ENCODE measurements around the gene TTLL11.
"Not testable (repeated sequence)": the region's sequence is repeated elsewhere in the genome, so short reads cannot be mapped to it uniquely, and the experiment has no call there.

TTLL11 gene

DNA sequence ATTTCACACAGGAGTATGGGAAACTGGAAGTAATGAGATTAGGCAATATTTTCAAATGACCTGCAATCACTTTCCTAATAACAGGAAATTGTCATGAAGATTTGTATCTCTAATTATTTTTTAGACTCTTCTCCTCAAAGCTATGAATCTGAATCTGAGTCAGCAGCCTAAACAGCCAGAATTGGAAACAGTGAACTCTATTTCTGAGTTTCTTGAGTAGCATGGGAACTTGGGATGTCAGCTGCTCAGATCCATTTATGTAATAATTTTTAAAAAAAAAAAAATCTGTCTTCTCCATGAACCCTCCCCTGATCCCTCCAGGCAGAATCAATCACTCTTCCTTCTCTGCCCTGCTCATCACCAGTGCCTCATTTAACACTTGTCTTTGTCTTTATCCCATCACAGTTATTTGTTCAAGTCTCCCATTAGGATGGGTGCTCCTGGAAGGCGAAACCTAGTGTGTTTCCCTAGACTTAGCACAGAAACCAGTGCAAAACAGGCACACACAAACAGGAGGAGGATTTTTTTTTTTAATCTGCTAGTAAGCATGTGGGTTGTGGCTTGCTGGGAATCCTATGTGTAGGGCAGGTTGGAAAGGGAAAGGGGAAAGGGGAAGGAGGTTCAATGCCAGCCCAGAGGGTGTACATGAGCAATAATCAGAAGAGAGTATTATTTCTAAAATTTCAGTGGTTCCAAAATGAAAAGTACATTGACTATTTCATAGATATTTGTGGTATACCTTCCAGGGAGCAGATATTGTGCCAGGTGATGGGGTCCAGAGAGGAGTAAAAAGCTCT lies 186.8 kb downstream of the TTLL11 start:
- Mint-ChIP-seq H3K36me3 (peaks cover 6% of the 10 kb centered on the region), H3K27me3 (no peaks in the 10 kb centered on the region), H3K9me3 (peaks cover 2% of the 10 kb centered on the region), H3K4me1 (no peaks in the 10 kb centered on the region), H3K4me3 (no peak overlapping the region), H3K27ac (no peak overlapping the region)
- ATAC-seq, result no peak

DNA sequence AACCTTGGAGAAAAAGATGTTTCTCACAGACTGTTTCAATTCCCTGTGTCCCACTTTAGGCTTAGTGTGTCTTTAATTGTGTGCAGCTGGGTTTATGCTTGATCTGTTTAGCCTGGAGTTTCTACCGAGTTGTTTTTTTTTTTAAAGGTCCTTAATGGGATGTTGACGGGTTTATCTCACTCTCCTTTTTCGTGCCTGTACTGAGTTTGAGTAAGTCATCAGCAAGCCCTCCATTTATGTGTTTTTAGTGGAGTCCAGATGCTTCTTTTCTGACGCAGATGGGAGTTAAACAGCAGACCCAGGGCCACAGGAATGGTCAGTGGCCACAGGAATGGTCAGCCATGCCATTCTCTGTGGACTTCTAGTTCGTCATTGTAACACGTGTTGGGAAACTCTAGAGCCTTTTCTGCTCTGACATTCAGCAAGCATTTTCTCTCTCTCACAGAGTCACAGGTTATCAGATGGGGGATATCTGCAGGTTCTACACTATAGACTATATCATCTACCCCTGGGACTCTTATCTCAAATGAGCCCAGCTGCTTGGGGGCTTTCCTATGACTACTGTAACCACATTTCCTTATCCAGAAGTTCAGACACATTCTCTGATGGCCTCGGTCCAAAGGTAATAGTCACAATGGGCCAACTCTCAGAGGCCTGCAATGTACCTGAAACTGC lies 190.5 kb downstream of the TTLL11 start:
- no peak overlapping the region for H3K4me3 Mint-ChIP-seq
- H3K36me3 Mint-ChIP-seq, result peaks cover 6% of the 10 kb centered on the region
- no peak overlapping the region for H3K27ac Mint-ChIP-seq
- peaks cover 8% of the 10 kb centered on the region for H3K9me3 Mint-ChIP-seq
- ATAC-seq, result peak; percentile 20
- no peaks in the 10 kb centered on the region for H3K4me1 Mint-ChIP-seq
- no peaks in the 10 kb centered on the region for H3K27me3 Mint-ChIP-seq

DNA sequence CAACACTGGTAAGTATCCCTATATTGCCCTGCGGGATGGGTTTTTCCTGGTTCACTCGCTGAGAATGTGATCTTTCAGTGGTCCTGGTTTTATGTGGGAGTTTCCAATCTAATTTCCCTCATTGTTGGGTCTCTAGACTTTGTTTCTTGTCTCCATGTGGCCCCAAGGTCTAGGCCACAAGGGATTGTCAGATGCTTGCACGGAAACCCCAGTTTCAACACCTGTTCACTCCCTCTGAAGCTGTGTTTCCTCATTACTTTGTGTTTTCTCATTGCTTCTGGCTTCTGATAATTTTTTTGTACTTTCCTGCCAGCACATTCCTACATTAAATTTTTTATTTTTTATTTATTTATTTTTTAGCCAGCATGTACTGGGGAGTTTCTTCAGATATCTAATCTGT lies 191.5 kb downstream of the TTLL11 start:
- Mint-ChIP-seq H3K9me3 (peaks cover 8% of the 10 kb centered on the region), H3K4me3 (no peak overlapping the region), H3K27ac (no peak overlapping the region), H3K27me3 (no peaks in the 10 kb centered on the region), H3K4me1 (no peaks in the 10 kb centered on the region), H3K36me3 (peaks cover 6% of the 10 kb centered on the region)
- no peak for ATAC-seq

DNA sequence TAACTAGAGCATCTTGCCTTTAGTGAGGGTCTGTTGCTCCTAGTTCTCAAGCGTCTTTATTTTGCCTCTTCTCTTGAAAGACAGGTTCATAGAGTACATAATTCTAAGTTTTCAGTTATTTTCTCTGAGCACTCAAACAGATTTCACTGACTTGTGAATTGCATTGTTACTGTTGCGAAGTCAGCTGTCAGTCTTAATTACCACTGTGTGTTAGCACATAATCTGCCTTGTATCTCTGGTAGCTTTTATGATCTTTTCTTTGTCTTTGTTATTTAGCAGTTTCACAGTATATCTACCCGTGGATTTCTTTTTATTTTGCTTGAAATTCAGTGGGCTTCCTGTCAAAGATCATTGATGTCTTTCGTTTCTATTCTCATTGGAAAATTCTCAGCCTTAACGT lies 192.9 kb downstream of the TTLL11 start:
- no peak for ATAC-seq
- Mint-ChIP-seq H3K27ac (no peak overlapping the region), H3K36me3 (peaks cover 6% of the 10 kb centered on the region), H3K9me3 (peaks cover 8% of the 10 kb centered on the region), H3K4me3 (no peak overlapping the region), H3K27me3 (no peaks in the 10 kb centered on the region), H3K4me1 (no peaks in the 10 kb centered on the region)

DNA sequence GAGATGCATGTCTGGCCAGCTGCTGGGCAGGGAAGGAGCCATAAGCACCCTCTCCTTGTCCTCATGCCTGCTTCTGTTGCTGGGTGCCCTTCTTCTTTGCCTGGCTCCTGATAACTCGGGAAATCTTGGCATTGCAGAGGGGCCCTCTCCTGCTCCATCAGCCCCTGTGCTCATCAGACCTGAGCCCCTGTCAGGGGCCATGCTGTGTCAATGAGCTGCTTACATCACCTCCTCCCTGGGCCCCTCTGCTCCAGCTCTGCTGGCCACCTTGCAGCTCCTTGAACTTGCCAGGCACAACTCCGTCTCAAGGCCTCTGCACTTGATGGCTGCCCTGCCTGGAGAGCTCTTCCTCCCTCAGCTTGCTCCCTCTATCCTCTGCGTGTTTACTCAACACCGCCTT lies 194.3 kb downstream of the TTLL11 start:
- Mint-ChIP-seq H3K36me3 (peaks cover 6% of the 10 kb centered on the region), H3K27me3 (no peaks in the 10 kb centered on the region), H3K27ac (no peak overlapping the region), H3K9me3 (peaks cover 8% of the 10 kb centered on the region), H3K4me3 (no peak overlapping the region), H3K4me1 (no peaks in the 10 kb centered on the region)
- ATAC-seq, result no peak

DNA sequence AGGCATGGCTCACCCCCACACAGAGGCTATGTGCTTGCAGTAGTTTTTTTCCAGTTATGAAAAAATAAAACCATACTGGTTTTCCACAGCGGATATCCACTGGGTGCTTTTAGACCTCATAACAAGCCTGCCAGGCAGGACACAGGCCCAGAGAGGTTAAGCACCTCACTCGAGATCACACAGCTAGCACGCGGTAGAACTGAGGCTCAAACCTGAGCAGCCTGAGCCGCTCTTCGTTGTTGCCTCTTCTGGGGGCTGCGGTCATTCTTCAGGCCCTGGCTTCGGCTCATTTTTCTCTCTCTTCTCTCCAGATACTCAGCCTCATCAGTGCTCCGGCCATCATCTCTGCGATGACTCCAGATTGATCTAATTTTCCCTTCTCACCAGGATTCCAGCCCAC lies 196.0 kb downstream of the TTLL11 start:
- no peaks in the 10 kb centered on the region for H3K27me3 Mint-ChIP-seq
- H3K36me3 Mint-ChIP-seq, result peaks cover 6% of the 10 kb centered on the region
- no peak overlapping the region for H3K4me3 Mint-ChIP-seq
- H3K27ac Mint-ChIP-seq, result no peak overlapping the region
- no peaks in the 10 kb centered on the region for H3K4me1 Mint-ChIP-seq
- ATAC-seq, result no peak
- peaks cover 8% of the 10 kb centered on the region for H3K9me3 Mint-ChIP-seq

DNA sequence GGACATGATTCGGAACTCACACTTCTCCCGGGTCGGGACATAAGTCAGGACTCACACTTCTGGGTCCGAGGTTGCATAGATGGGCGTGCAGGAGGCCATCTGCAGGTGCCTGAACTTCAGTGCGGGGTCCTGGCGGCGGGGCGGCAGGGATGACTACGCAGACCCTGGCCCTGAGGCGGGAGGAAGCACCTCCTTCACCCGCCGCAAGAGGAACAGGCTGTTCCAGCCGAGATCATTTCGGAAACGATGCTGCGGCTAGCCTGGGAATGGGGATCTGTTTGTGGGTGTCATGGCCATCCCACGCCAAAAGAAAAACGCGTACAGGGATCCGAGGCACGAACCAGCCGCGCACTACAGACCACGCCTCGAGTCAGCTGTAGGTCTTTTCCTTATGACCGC lies 196.6 kb downstream of the TTLL11 start:
- Mint-ChIP-seq H3K27me3 (no peaks in the 10 kb centered on the region), H3K36me3 (peaks cover 6% of the 10 kb centered on the region), H3K9me3 (peaks cover 8% of the 10 kb centered on the region), H3K4me1 (no peaks in the 10 kb centered on the region), H3K27ac (no peak overlapping the region), H3K4me3 (no peak overlapping the region)
- ATAC-seq, result no peak

DNA sequence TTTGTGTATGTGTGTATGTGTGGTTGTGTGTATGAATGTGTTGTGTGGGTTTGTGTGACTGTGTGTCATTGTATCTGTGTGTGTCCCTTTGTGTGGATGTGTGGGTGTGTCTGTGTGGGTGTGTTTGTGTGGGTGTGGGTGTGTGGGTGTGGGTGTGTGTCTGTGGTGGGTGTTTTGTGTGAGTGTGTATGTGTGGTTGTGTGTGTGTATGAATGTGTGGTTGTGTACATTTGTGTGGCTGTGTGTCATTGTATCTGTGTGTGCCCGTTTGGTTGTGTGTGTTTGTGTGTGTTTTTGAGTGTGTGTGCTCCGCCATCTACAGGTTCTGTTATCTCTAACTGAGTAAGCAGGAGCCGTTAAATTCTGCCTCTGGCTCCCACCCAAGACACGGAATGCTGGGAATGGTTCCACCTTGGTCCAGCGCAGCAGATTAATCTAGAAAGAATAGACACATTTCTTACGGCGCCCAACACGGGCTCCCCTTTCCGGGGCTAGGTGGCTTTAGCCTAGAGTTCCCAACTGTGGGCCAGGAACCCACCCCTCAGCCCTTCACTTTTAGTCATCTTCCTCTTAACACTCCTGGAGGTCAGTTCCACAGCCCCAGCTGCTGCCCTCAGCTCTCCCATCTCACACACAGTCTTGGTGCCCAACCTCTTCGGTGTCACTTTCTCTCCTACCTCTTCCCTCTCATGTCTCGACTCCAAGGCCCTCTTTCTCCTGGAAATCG lies 197.1 kb downstream of the TTLL11 start:
- Mint-ChIP-seq H3K9me3 (peaks cover 8% of the 10 kb centered on the region), H3K4me3 (no peak overlapping the region), H3K36me3 (peaks cover 6% of the 10 kb centered on the region), H3K27ac (no peak overlapping the region), H3K4me1 (no peaks in the 10 kb centered on the region), H3K27me3 (no peaks in the 10 kb centered on the region)
- no peak for ATAC-seq

DNA sequence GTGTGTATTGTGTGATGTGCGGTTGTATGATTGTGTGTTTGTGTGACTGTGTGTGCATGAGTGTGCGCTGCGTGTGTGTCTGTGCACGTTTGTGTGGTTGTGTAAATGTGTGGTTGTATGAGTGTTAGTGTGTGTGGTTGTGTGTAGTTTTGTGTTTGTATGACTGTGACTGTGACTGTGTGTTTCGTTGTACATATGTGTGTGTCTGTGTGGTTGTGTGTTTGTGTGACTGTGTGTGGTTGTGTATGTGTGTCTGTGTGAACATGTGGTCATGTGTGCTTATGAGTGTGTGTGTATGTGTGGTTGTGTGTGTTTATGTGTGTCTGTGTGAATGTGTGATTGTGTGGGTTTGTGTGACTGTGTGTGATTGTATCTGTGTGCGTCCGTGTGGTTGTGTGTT lies 197.8 kb downstream of the TTLL11 start:
- no peak for ATAC-seq
- H3K4me3 Mint-ChIP-seq, result no peak overlapping the region
- peaks cover 5% of the 10 kb centered on the region for H3K9me3 Mint-ChIP-seq
- peaks cover 2% of the 10 kb centered on the region for H3K36me3 Mint-ChIP-seq
- H3K4me1 Mint-ChIP-seq, result no peaks in the 10 kb centered on the region
- no peak overlapping the region for H3K27ac Mint-ChIP-seq
- no peaks in the 10 kb centered on the region for H3K27me3 Mint-ChIP-seq

DNA sequence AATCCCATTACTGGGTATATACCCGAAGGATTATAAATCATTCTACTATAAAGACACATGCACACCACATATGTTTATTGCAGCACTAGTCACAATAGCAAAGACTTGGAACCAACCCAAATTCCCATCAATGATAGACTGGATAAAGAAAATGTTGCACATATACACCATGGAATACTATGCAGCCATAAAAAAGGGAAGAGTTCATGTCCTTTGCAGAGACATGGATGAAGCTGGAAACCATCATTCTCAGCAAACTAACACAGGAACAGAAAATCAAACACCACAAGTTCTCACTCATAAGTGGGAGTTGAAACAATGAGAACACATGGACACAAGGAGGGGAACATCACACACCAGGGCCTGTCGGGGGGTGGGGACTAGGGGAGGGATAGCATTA lies 198.7 kb downstream of the TTLL11 start:
- not testable (repeated sequence) for H3K36me3 Mint-ChIP-seq, H3K4me3 Mint-ChIP-seq, H3K9me3 Mint-ChIP-seq, ATAC-seq, H3K4me1 Mint-ChIP-seq, H3K27me3 Mint-ChIP-seq, H3K27ac Mint-ChIP-seq

DNA sequence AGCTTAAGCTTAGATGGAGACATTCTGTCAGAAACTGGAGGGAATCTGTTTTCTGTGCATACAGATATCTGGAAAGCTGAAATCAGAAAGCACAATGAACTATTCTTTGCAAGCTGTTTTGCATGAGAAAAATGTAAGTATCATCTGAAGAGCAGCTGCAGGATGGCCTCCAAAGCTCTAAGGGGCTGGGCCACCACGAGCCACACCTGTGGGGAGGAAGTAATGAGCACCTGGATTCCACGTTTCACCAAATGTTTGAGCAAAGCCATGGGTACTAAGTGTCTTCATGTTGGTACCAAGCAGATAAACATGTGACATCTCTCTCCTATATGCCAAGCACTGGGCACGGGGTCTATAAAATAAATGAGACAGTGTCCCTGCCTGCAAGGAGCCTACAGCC lies 199.3 kb downstream of the TTLL11 start:
- no peaks in the 10 kb centered on the region for H3K9me3 Mint-ChIP-seq
- H3K4me3 Mint-ChIP-seq, result no peak overlapping the region
- no peaks in the 10 kb centered on the region for H3K27me3 Mint-ChIP-seq
- no peaks in the 10 kb centered on the region for H3K4me1 Mint-ChIP-seq
- no peak for ATAC-seq
- no peaks in the 10 kb centered on the region for H3K36me3 Mint-ChIP-seq
- no peak overlapping the region for H3K27ac Mint-ChIP-seq

DNA sequence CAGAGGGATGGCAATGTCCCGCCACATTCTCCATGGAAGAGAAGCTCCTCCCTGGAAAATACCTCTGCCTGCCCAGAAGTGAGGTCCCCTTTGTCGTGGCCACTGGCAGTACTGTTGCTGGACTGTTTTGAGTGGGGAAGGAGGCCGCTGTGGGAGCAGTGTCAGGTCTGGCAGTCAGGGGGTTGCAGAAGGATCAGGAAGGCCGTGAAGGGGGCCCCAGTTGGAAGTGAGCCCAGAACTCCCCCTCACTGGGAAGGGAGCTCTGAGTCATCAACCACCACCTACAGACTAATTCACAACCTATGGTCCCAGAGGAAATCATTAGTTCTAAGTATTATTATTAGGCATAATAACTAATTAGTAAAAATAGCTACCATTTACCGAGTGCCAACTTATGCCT lies 200.4 kb downstream of the TTLL11 start:
- ATAC-seq, result no peak
- no peaks in the 10 kb centered on the region for H3K4me1 Mint-ChIP-seq
- H3K27me3 Mint-ChIP-seq, result no peaks in the 10 kb centered on the region
- no peak overlapping the region for H3K27ac Mint-ChIP-seq
- H3K4me3 Mint-ChIP-seq, result no peak overlapping the region
- no peaks in the 10 kb centered on the region for H3K9me3 Mint-ChIP-seq
- H3K36me3 Mint-ChIP-seq, result no peaks in the 10 kb centered on the region

DNA sequence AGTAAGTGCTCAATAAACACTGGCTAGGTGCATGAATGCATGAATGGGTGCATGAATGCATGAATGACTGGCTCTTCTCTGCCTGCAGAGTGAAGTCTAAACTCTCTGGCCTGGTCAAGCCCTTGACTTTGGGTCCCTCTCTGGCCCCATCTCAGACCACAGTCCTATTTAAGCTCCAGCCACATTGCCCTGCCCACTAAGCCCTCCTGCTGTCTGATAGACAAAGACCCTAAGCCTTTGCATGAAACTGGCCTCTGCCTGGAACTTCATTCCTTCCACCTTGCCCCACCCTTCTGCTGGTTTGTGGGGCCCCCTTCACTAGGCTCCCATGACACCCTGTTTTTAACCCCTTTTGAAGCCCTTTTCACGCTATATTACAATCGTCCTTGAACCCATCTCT lies 202.4 kb downstream of the TTLL11 start:
- Mint-ChIP-seq H3K27ac (no peak overlapping the region), H3K4me3 (no peak overlapping the region), H3K4me1 (no peaks in the 10 kb centered on the region), H3K9me3 (no peaks in the 10 kb centered on the region), H3K36me3 (no peaks in the 10 kb centered on the region), H3K27me3 (no peaks in the 10 kb centered on the region)
- ATAC-seq, result no peak

DNA sequence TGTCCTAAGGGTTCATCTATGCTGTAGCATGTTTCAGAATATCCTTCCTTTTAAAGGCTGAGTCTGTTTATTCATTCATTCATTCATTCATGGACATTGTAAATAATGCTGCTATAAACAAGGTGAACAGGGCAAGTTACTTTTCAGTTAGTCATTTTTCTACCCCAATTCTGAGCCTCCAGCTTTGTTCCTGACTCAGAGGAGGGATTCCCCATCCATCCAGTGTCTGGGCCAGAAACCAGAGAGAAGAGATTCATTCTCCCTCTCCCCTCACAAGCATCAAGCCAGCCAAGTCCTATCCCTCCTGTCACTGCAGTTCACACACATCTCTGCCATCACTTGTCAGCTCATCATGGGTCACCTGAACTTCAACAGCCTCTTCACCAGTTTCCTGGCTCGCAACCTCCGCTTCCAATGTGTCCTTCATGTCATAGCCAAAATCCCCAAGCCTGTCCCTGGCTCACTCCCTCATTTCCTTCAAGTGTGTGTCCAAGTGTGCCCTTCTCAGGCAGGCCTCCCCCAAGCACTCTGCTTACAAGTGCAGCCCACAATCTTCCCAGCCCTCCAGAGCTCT lies 203.0 kb downstream of the TTLL11 start:
- H3K36me3 Mint-ChIP-seq, result no peaks in the 10 kb centered on the region
- H3K9me3 Mint-ChIP-seq, result no peaks in the 10 kb centered on the region
- H3K27ac Mint-ChIP-seq, result no peak overlapping the region
- H3K4me1 Mint-ChIP-seq, result peaks cover 4% of the 10 kb centered on the region
- ATAC-seq, result no peak
- H3K4me3 Mint-ChIP-seq, result no peak overlapping the region
- no peaks in the 10 kb centered on the region for H3K27me3 Mint-ChIP-seq

DNA sequence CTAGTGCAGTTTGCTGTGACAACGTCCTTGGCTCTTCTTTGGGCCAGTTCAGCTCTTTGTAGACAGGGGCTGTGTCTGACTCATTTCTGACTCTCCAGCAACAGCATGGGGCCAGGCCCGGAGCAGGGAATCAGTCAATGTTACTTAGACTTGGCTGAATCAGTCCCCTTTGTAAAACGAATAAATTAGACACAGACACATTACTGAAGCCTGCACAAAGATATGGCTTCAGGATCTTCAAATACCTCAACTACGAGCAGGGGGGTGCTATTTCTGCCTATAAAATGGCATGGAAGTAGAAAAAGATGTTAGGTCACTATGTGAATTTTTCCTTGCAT lies 204.7 kb downstream of the TTLL11 start:
- H3K4me3 Mint-ChIP-seq, result no peak overlapping the region
- ATAC-seq, result no peak
- H3K27me3 Mint-ChIP-seq, result no peaks in the 10 kb centered on the region
- peaks cover 7% of the 10 kb centered on the region for H3K4me1 Mint-ChIP-seq
- H3K27ac Mint-ChIP-seq, result no peak overlapping the region
- no peaks in the 10 kb centered on the region for H3K9me3 Mint-ChIP-seq
- no peaks in the 10 kb centered on the region for H3K36me3 Mint-ChIP-seq
